Spinal cord (tissue), 10 donors: ENCODE measurements around the gene ARF1. TPM values are rescaled to one million over a fixed set of nuclear protein-coding genes. Genes with fewer than 3 reads are reported as not detected.

Source experiments
- DNase-seq, 6 donors: peaks; one replicate each; pipeline versions ENCODE4 v3.0.0 to v3.0.0-alpha.2; 2013 to 2015; ENCODE audit warnings: low spot score in 6 of 6, low read depth in 4 of 6
- H3K27ac ChIP-seq: one replicate; pipeline ENCODE4 v1.5.1; 2013; ENCODE audit warnings: low read depth, low read length, control low read depth
- H3K27me3 ChIP-seq: one replicate; pipeline ENCODE4 v1.6.1; 2013; ENCODE audit warnings: low read length; ENCODE audit not compliant: control insufficient read depth, insufficient read depth
- H3K36me3 ChIP-seq: one replicate; pipeline ENCODE4 v1.6.1; 2013; ENCODE audit warnings: low read length; ENCODE audit not compliant: control insufficient read depth, insufficient read depth
- H3K4me1 ChIP-seq: one replicate; pipeline ENCODE4 v1.6.1; 2013; ENCODE audit warnings: low read length; ENCODE audit not compliant: control insufficient read depth, insufficient read depth
- H3K4me3 ChIP-seq: one replicate; pipeline ENCODE4 v1.5.1; 2013; ENCODE audit warnings: low read depth, low read length, control low read depth
- H3K9me3 ChIP-seq: one replicate; pipeline ENCODE4 v1.6.1; 2013; ENCODE audit warnings: low read length; ENCODE audit not compliant: control insufficient read depth, insufficient read depth
- WGBS: methylation state at CpG from one replicate; pipeline ENCODE4 v1.1.5; 2013; ENCODE audit warnings: missing lambda C conversion rate; ENCODE audit not compliant: insufficient coverage; 5-methylcytosine and 5-hydroxymethylcytosine counted together
- polyA plus RNA-seq, 2 donors: library from polyadenylated mRNA; unstranded; fragments of 120-200 nt; gene quantifications; one replicate each; pipeline ENCODE4 v1.2.1, GENCODE V29; 2013; ENCODE audit not compliant: insufficient read length in 2 of 2
- total RNA-seq, 2 donors: library from RNA; depleted of rRNA in 1 of 2; stranded (reverse); fragments of 120-200 nt in 1 of 2; fragments of >200 nt in 1 of 2; gene quantifications; one replicate each; pipeline versions ENCODE4 v1.2.3 to v1.2.4, GENCODE V29; 2013 to 2014
- donor health status: healthy.

The ARF1 gene
- total and polyA plus RNA-seq, 4 donors: 119 to 377 (median 244) TPM

DNA sequence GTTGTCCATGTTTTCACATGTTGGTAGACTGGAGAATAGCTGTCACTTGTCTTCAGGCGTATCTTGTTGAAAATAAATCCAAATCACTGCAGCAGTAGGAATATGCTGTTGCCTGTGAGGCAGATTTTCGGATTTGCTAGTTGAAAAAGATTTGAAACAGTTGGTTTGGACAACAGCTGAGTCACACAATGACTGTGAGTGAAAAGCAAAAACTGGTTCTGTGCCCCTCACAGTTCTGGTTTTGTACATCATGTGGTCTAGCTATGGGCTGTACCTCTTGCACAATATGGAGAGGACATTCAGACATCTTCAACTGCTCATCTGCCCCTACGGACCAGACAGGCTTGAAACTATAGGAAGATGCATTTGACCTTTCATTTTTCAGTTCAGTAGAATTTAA lies 1.8 kb downstream of the ARF1 start:
- H3K36me3 ChIP-seq: peaks cover 15% of the 10 kb centered on the region
- H3K4me1 ChIP-seq: peaks cover 54% of the 10 kb centered on the region
- peak overlapping the region; percentile 87 for H3K4me3 ChIP-seq
- no peak overlapping the region for H3K27ac ChIP-seq
- H3K9me3 ChIP-seq: no peaks in the 10 kb centered on the region
- DNase-seq: no peak
- no peaks in the 10 kb centered on the region for H3K27me3 ChIP-seq
- WGBS: 88% methylated on average over 1 of the region's 3 CpGs

GRCh38 chr1:228084797-228085196 lies 2.3 kb downstream of the ARF1 start:
- Histone ChIP-seq H3K4me3 (no peak overlapping the region), H3K27me3 (no peaks in the 10 kb centered on the region), H3K4me1 (peaks cover 58% of the 10 kb centered on the region), H3K36me3 (peaks cover 15% of the 10 kb centered on the region), H3K27ac (no peak overlapping the region), H3K9me3 (no peaks in the 10 kb centered on the region)
- DNase-seq: no peak
- 39% methylated on average over 3 of the region's 5 CpGs for WGBS

DNA sequence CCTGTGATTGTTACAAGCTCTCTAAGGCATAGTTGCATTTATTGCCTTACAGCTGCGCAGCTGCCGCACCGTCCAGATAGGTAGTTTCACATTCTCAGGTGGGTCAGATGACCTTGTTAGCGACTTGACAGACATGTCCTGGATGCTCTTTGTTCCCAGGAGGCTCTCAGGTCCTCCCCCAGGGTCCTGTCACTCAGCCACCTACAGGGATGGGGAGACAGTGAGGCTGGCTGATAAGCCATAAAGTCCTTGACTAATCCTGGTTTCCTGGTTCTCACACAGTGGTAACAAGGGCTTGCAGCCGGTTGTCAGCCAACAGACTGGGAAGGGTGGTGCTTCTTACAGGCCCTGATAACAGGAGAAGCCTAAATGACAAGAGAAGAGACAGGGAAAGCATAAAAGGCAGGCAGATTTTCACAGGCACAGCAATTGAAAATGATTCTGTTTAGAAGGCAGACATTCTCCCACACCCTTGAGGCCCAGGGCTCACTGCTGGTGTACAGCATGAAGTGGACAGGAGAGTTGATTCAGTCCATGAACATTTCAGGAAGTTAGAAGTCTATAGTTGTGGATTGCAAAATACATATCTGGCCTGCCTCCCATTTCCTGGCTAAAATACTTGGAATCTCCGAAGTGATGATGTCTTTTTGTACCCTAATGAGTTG lies 2.9 kb downstream of the ARF1 start:
- Histone ChIP-seq H3K4me1 (peaks cover 62% of the 10 kb centered on the region), H3K27ac (no peak overlapping the region), H3K27me3 (no peaks in the 10 kb centered on the region), H3K36me3 (peaks cover 16% of the 10 kb centered on the region), H3K9me3 (no peaks in the 10 kb centered on the region), H3K4me3 (no peak overlapping the region)
- WGBS: 65% methylated on average over 6 of the region's 6 CpGs
- DNase-seq: no peak

DNA sequence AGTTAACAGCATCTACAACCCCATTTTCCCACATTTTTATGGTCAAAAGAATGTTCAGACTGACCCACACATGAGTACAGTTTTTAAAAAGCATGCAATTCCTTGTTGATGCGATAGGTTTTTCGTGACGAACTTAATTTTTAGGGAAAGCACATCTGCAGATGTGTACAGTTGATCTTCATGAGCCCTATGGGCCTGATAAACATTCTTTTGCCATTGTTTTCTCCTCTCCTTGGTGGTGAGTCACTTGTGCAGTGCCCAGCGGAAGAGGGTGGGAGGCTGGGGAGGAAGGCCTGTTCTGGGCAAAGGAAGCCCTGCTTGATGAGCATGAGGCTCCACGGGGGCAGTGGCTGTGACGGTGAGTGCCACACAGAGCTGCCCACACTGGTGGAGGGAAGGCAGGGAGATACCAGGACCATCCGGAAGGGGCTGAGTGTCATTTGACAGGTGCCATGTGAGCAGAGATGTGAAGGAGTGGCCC lies 5.3 kb downstream of the ARF1 start:
- Histone ChIP-seq H3K27me3 (no peaks in the 10 kb centered on the region), H3K27ac (no peak overlapping the region), H3K36me3 (peaks cover 19% of the 10 kb centered on the region), H3K4me3 (no peak overlapping the region), H3K4me1 (peaks cover 55% of the 10 kb centered on the region), H3K9me3 (no peaks in the 10 kb centered on the region)
- 77% methylated on average over 7 of the region's 7 CpGs for WGBS
- DNase-seq: no peak

GRCh38 chr1:228088586-228089498 lies 6.3 kb downstream of the ARF1 start:
- DNase-seq: no peak
- 79% methylated on average over 19 of the region's 21 CpGs for WGBS
- Histone ChIP-seq H3K9me3 (no peaks in the 10 kb centered on the region), H3K36me3 (peaks cover 24% of the 10 kb centered on the region), H3K4me3 (no peak overlapping the region), H3K27ac (no peak overlapping the region), H3K4me1 (peaks cover 49% of the 10 kb centered on the region), H3K27me3 (no peaks in the 10 kb centered on the region)

GRCh38 chr1:228089519-228090380 lies 7.2 kb downstream of the ARF1 start:
- Histone ChIP-seq H3K4me1 (peaks cover 44% of the 10 kb centered on the region), H3K27me3 (no peaks in the 10 kb centered on the region), H3K4me3 (no peak overlapping the region), H3K36me3 (peaks cover 27% of the 10 kb centered on the region), H3K9me3 (peaks cover 8% of the 10 kb centered on the region), H3K27ac (no peak overlapping the region)
- WGBS: 75% methylated on average over 10 of the region's 12 CpGs
- no peak for DNase-seq

DNA sequence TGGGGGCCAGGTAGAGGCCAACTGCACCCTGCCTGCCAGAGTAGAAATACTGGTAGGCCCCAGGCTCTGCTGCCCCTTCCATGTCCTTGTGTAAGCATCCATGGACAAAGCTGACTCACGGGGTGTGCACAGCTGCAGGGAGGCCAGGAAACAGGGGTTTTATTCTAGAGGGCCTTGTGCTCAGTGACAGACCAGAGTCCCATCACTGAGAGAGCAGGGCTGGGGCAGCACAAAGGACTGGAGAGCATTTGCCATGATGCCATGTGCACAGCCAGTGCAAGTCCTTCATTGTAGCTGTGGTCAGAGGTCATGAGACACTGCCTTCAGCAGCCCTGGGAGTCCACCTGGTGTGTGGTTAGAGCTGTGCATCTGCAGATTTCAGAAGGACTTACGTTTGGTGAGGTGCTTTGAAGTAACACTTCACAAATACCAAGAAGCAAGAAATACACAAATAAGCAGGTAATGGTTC lies 8.1 kb downstream of the ARF1 start:
- peak in 1 of 6 donors; percentile 33 for DNase-seq
- peaks cover 10% of the 10 kb centered on the region for H3K9me3 ChIP-seq
- H3K36me3 ChIP-seq: peaks cover 27% of the 10 kb centered on the region
- H3K4me3 ChIP-seq: no peak overlapping the region
- WGBS: 64% methylated on average over 1 of the region's 2 CpGs
- H3K27me3 ChIP-seq: no peaks in the 10 kb centered on the region
- peaks cover 35% of the 10 kb centered on the region for H3K4me1 ChIP-seq
- no peak overlapping the region for H3K27ac ChIP-seq

DNA sequence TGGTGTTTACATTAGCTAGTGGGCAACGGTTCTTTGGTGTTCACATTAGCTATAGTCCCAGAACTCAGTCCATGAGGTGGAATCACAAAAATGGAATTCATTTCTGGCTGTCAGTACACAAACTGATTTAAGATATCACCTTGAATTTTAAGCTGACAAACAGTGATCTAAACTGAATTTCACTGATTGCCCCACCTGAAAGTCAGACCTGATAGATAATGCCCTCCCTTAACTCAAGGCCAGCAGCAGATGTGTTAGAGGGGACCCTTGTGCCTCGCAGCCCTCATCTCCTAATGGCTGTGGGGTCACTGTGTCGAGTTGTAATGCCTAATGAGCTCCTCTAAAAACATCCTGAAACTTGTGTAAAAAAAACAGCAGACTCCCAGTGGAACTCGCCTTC lies 8.6 kb downstream of the ARF1 start:
- no peaks in the 10 kb centered on the region for H3K27me3 ChIP-seq
- H3K4me3 ChIP-seq: no peak overlapping the region
- DNase-seq: no peak
- H3K27ac ChIP-seq: no peak overlapping the region
- WGBS: 92% methylated on average over 3 of the region's 4 CpGs
- H3K4me1 ChIP-seq: peaks cover 32% of the 10 kb centered on the region
- peaks cover 28% of the 10 kb centered on the region for H3K36me3 ChIP-seq
- peaks cover 10% of the 10 kb centered on the region for H3K9me3 ChIP-seq

DNA sequence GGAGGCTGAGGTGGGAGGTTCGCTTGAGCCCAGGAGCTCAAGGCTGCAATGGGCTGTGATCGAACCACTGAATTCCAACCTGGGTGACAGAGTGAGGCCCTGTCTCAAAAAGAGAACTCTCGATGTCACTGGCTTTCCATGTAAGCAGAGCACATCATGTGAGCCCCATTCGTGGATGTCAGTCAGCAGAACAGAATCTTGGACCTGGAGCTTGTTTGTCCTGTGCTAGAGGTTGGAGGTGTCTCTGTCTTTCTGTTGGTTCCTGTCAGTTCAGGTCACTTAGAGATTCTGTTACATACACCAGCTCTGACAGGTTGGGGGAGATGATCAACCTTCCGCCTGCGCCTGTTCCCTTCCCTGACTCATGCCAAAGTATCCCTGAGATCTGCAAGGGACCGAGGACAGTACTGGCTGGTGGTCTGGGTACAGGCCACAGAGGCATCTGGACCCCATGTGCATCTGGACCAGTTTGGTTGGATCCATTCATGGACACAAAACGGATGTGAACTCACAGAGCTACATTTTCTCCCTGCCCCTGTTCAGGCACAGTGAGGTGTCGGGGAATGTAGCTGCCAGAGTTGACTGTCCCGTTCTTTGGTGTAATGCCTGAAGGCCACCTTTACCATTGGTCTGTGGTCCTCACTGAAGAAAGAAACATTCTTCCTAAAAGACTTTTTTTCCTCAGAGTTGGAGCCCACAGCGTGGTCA lies 10.0 kb downstream of the ARF1 start:
- no peak for DNase-seq
- H3K9me3 ChIP-seq: peaks cover 10% of the 10 kb centered on the region
- peaks cover 32% of the 10 kb centered on the region for H3K4me1 ChIP-seq
- H3K27ac ChIP-seq: no peak overlapping the region
- no peaks in the 10 kb centered on the region for H3K27me3 ChIP-seq
- peaks cover 42% of the 10 kb centered on the region for H3K36me3 ChIP-seq
- WGBS: 96% methylated on average over 11 of the region's 11 CpGs
- no peak overlapping the region for H3K4me3 ChIP-seq
